Stimulated activated CD8-positive, alpha-beta memory T cell treated with anti-CD3 and anti-CD28 coated beads, Interleukin-7, amount 100 ng/mL, for 48 hours (primary cell): ENCODE results near the gene NR2F2.
"Not testable (repeated sequence)": the region's sequence is repeated elsewhere in the genome, so short reads cannot be mapped to it uniquely, and the experiment has no call there.

Experiments
- DNase-seq, 2 donors: peaks; one replicate each; pipeline ENCODE4 v3.0.0-alpha.2; 2020; ENCODE audit warnings: low read depth in 1 of 2; ENCODE audit errors: extremely low read depth in 1 of 2

The NR2F2 gene

DNA sequence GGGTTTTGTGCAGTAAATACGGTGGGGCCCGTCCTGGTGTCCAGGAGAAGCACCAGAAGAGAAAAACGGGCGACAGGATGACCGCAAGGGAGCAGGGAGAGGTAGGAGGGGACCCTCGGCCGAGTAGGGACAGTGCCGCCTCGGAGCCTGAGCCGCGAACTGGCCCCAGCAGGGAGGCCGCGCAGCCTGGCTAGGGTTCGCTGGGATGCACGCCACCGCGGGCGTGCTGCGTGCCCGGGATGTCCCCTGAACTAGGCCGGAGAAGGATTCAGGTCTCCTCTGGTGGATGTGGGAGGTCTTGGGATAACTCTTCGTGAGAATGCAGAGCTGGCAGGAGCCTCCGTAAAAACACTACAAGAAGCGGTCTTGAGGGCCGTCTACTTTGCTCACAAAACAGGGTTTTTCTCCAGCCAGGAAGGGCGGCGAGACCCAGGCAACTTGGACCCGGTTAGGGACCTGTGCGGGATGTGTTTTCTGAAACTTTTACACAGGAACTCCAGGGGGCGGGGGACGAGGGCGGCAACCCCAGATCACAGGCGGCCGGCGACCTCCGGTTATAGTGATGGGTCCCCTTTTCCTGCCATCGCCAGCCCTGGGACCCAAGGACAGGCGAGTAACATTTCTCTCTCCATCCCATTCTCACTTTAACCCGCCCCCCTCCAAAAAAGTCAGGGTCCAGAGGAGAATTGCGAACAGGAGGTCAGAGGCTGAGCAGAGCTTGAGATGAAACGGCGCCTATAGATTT is 35.5 kb downstream of the NR2F2 start:
- DNase-seq = no peak

DNA sequence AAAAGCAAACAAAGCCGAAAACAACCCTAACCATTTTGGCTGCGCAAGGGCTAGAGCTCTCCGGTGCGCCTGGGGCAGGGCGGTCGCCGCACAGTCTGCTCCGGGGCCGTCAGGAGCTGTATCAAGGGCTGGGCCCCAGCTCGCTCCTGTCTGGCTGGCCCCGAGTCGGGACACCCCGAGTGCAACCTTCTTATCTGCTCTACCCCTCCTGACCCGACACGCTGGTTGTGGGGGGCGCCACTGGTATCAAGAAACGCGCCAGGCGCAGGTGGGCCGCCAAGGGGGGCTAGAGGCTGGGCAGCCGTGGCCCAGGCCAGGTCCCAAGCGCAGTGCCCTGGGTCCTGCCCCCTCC is 36.0 kb downstream of the NR2F2 start:
- no peak for DNase-seq

DNA sequence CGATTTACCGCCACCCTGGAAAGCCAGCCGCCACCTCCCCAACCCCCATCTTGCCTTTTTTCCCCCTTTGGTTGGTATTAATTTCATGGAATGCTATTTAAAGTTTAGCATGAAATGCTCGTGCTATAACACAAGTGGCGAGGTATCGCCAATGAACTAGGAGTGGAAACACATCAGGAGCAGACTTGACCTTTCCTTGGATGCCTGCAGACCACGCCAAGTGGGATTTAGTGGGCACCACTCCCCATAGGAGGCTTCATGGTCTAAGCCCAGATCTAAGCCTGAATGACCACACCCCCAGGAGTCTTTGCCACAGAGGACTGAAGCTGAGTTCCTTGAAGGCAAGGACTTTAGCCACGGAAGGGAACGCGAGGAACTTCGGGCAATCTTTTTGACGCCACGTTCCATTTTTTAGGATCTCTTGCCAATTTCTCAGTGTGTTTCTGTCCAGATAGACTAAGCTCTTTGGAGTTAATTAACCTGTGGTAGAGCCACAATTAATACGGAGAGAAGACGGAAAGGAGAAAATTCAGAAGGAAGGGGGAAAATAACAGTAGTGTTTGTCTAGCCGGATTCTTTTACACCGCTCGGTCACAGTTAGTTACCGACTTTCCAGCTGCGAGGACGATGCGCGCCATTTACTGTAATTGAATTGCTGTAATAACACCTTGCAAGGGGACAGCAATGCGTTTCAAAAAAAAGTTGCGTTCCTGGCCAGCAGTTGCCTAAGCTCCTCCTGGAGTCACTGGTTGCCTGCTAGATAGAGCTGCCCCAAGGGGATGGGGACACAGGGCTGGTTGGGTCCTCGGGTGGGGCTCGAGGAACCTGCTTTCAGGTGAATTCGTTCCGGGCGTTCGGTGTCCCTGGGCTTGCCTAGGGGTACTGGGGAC is 37.1 kb downstream of the NR2F2 start:
- no peak for DNase-seq

DNA sequence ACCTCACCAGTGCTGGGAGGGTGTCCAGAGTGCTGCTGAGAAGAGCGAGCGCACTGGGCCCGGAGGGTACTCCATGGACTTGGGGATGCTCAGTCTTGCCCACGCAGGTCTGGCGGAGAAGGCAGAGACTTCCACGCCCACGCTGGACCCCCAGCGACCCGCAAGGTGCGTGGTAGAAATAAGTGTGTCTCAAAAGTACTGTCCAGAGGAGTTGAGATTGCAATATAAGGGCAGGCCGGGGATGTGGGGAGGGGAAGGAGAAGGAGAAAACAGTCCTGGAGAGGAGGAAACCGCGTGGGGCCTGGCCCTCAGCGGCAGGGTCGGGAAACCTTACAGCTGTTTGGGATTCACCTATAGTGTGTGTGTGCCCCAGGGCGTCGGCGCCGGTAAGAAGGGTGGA is 38.9 kb downstream of the NR2F2 start:
- no peak for DNase-seq

DNA sequence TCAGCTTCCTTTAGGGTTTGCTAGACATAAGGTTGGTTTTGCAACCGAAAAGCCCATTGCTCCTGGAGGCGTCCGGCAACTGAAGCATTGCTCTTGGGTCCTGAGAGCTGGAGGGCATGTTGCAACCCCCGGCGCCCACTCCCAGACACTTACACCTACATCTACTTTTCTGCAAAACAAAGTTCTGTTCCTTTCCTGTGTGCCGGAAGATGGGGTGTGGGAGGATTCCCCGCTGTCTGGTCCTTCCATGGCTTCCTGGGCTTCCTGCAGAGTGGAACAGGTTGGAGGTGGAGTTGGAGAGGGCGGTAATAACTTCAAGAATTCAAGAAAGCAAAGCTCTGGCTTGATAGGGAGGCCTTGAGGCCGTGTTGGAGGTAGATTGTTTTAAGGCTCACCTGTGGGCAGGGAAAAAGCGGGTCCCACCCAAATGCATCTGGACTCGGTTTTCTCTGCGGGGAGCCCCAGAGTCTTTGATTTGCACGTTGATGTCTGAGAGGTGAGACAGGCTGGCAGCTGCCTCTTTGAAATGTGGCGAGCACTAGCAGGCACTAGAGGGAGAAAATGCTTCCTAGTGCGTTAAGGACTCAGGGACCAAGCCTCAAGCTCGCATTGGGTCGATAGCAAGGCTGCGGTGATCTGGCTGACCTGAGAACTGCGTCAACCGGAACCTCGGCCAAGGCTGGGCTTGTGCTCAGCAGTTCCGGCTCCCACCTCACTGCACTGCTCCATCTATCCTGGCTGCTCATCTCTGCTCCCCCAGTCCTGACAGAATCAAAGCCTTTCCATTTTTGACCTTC is 39.5 kb downstream of the NR2F2 start:
- no peak for DNase-seq

DNA sequence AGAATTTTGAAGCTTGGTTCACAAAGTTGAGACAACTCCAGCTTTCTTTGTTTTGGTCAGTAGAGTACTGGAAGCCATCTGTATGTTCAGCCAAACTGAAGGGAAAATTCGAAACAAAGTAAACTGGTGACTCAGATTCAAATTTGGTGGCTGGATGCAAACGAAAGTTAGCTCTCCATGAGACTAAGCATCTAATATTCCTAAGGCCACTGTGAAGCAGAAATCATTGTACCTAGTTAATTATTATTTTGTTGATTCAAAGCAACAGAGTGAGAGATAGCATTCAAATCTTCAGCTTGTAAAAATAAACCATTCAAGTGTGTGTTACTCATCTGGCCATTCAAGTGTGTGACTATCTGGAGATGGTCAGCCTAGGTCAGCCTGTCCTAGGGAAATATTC is 42.1 kb downstream of the NR2F2 start:
- no peak for DNase-seq

DNA sequence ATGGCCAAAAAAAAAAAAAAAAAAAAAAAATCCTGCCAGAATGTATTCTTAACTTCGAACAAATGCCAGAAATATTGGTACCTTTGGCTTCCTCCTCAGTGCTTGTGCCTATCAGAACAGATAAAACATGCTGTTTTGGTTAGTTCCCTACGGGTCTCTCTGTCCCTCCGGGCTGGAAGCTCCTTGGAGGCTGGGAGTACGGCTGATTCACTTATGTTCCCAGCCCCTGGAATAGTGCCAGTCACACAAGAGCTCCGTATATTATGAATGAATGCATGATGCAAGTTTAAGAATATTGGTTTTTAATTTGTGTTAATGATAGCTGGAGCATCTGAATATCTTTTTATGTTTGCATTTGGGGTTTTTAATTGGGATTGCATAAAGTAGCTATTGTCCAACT is 44.0 kb downstream of the NR2F2 start:
- no peak for DNase-seq

DNA sequence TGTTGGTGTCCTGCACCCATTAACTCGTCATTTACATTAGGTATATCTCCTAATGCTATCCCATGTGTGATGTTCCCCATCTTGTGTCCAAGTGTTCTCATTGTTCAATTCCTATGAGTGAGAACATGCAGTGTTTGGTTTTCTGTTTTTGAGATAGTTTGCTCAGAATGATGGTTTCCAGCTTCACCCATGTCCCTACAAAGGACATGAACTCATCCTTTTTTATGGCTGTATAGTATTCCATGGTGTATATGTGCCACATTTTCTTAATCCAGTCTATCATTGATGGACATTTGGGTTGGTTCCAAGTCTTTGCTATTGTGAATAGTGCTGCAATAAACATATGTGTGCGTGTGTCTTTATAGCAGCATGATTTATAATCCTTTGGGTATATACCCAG is 49.1 kb downstream of the NR2F2 start:
- not testable (repeated sequence) for DNase-seq

DNA sequence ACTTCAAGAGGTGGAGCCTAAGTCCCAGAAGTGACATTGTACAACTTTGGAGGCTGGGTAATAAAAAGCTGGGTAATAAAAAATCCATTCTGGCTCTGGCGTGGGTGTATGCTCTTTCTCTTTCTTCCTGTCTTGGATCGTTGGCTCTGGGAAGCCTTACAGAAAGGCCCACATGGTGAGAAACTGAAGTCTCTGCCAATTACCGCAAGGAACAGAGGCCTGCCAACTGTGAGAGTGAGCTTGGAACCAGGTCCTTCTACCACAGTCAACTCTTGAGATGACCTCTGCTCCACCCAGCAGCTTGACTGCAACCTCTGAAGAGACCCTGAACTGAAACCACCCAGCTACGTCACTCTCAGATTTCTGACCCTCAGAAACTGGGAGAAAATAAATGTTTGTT is 51.0 kb downstream of the NR2F2 start:
- no peak for DNase-seq

DNA sequence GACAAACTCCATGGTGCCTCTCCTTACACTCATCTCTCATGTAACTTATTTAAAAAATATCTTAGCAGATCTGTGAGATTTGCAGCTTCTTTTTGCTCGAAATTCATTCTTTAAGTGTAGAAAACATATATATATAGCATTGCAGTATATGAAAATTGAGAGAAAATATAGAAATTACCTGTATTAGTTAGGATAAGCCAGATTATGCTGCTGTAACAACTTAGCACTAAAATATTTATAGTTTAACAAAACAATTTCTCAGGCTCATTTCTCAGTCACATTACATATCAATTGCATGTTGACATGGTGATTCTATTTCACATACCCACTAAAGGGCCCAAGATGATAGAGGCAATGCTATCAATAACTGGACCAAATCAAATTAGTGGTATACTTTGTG is 54.7 kb downstream of the NR2F2 start:
- DNase-seq = no peak

DNA sequence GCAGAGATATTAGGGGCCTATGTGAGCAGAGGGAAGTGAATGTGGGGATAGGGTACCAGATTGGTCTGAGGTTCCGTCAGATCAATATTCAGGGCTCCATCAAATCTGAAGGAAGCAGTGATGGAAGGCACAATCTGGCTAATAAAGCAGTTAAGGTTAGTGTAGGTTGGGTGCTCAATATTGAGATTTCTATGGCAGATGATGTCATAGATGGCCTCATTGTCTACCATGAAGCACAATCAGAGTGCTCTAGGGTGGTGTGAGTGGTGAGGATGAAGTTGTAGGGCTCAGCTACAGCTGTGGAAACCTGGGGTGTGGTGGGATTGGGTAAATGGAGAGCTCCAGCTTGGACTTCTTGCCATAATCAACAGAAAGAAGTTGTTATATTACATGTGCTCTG is 58.2 kb downstream of the NR2F2 start:
- no peak for DNase-seq
